Small intestine (tissue), 7 donors: ENCODE results near the gene COL4A4. TPM values are rescaled to one million over a fixed set of nuclear protein-coding genes. Genes with fewer than 3 reads are reported as not detected.

Source experiments
- DNase-seq, 2 donors: peaks; one replicate each; pipeline versions ENCODE4 v3.0.0 to v3.0.0-alpha.2; 2013
- FAIRE-seq: peaks from 2 replicates; lab custom pipeline; 2012; peaks lifted over from hg19 to GRCh38; lab: Jason Lieb, UNC
- H3K27ac ChIP-seq, 3 donors: one replicate each; pipeline ENCODE4 v1.5.1; 2013; ENCODE audit warnings: low read length in 2 of 3, mild to moderate bottlenecking in 2 of 3, control low read depth in 1 of 3, inconsistent platforms in 1 of 3, low read depth in 1 of 3, moderate library complexity in 1 of 3
- H3K27me3 ChIP-seq, 3 donors: one replicate each; pipeline ENCODE4 v1.6.1; 2013; ENCODE audit warnings: low read length in 3 of 3, inconsistent platforms in 1 of 3; ENCODE audit not compliant: control insufficient read depth in 3 of 3, insufficient read depth in 3 of 3
- H3K36me3 ChIP-seq, 3 donors: one replicate each; pipeline ENCODE4 v1.6.1; 2013; ENCODE audit warnings: low read length in 3 of 3, inconsistent platforms in 1 of 3, low read depth in 1 of 3, mild to moderate bottlenecking in 1 of 3, moderate library complexity in 1 of 3; ENCODE audit not compliant: control insufficient read depth in 3 of 3, insufficient read depth in 2 of 3
- H3K4me1 ChIP-seq, 3 donors: one replicate each; pipeline ENCODE4 v1.6.1; 2013; ENCODE audit warnings: low read length in 2 of 3, inconsistent platforms in 1 of 3, low read depth in 1 of 3, mild to moderate bottlenecking in 1 of 3, moderate library complexity in 1 of 3; ENCODE audit not compliant: control insufficient read depth in 3 of 3, insufficient read depth in 2 of 3
- H3K4me3 ChIP-seq, 3 donors: one replicate each; pipeline ENCODE4 v1.5.1; 2013; ENCODE audit warnings: low read length in 3 of 3, control low read depth in 1 of 3, inconsistent platforms in 1 of 3, low read depth in 1 of 3, mild to moderate bottlenecking in 1 of 3, moderate library complexity in 1 of 3
- H3K9me3 ChIP-seq, 2 donors: one replicate each; pipeline ENCODE4 v1.6.1; 2013; ENCODE audit warnings: low read depth in 1 of 2, low read length in 1 of 2; ENCODE audit not compliant: control insufficient read depth in 2 of 2, insufficient read depth in 1 of 2
- WGBS, 3 donors: extraction: QIAGEN DNeasy Blood & Tissue Kit; methylation state at CpG; one replicate each; pipeline ENCODE4 v1.1.7; 2013; 5-methylcytosine and 5-hydroxymethylcytosine counted together
- polyA plus RNA-seq, 4 donors: library from polyadenylated mRNA; stranded (reverse) in 3 of 4; unstranded in 1 of 4; fragments of 200-250 nt in 3 of 4; fragments of 120-200 nt in 1 of 4; gene quantifications; one replicate each; pipeline versions ENCODE4 v1.2.1 to v1.2.3, GENCODE V29; 2013
- donor health status: healthy with polysubstance abuse.
- donor health status: control.
- donor health status: control.
- donor health status: Bipolar disorder and iron deficiency.
- donor health status: healthy.

The COL4A4 gene
- polyA plus RNA-seq, 4 donors, result under 0.01 to 0.21 (median 0.19) TPM; not detected in 1

- no peak for FAIRE-seq
- H3K27me3 ChIP-seq, result peaks cover 0 to 14% (median 5%) of the 10 kb centered on the region in 3 donors
- no peak overlapping the region for H3K4me3 ChIP-seq
- H3K36me3 ChIP-seq, result no peaks in the 10 kb centered on the region
- no peaks in the 10 kb centered on the region for H3K4me1 ChIP-seq
- 77 to 81% (median 80%) methylated on average over 4 of the region's 4 CpGs for WGBS, 3 donors
- DNase-seq, result no peak
- H3K27ac ChIP-seq, result no peak overlapping the region
- no peaks in the 10 kb centered on the region for H3K9me3 ChIP-seq
Measured at GRCh38 chr2:227123697-227124096, 40.3 kb downstream of the COL4A4 start.

GRCh38 chr2:227118353-227118752 is 45.7 kb downstream of the COL4A4 start:
- H3K36me3 ChIP-seq, result no peaks in the 10 kb centered on the region
- H3K4me1 ChIP-seq, result no peaks in the 10 kb centered on the region
- H3K9me3 ChIP-seq, result no peaks in the 10 kb centered on the region
- H3K27me3 ChIP-seq, result no peaks in the 10 kb centered on the region
- H3K27ac ChIP-seq, result no peak overlapping the region
- no peak for FAIRE-seq
- H3K4me3 ChIP-seq, result no peak overlapping the region
- no peak for DNase-seq

GRCh38 chr2:227117852-227118251 is 46.2 kb downstream of the COL4A4 start:
- Histone ChIP-seq H3K9me3 (no peaks in the 10 kb centered on the region), H3K27me3 (no peaks in the 10 kb centered on the region), H3K4me1 (no peaks in the 10 kb centered on the region), H3K27ac (no peak overlapping the region), H3K4me3 (no peak overlapping the region), H3K36me3 (no peaks in the 10 kb centered on the region)
- 28 to 56% (median 52%) methylated on average over 3 of the region's 3 CpGs for WGBS, 3 donors
- no peak for DNase-seq
- FAIRE-seq, result no peak

- DNase-seq (no peak), FAIRE-seq (no peak)
- H3K9me3 ChIP-seq, result no peaks in the 10 kb centered on the region
- H3K27me3 ChIP-seq, result no peaks in the 10 kb centered on the region
- 77 to 84% (median 81%) methylated on average over 1 of the region's 1 CpG for WGBS, 3 donors
- H3K4me3 ChIP-seq, result no peak overlapping the region
- H3K27ac ChIP-seq, result no peak overlapping the region
- no peaks in the 10 kb centered on the region for H3K36me3 ChIP-seq
- no peaks in the 10 kb centered on the region for H3K4me1 ChIP-seq
Measured at GRCh38 chr2:227117027-227117426, 47.0 kb downstream of the COL4A4 start.

GRCh38 chr2:227115761-227116160 is 48.2 kb downstream of the COL4A4 start:
- no peak overlapping the region for H3K27ac ChIP-seq
- FAIRE-seq (no peak), DNase-seq (no peak)
- H3K4me1 ChIP-seq, result no peaks in the 10 kb centered on the region
- WGBS, 3 donors, result 58 to 71% (median 65%) methylated on average over 5 of the region's 5 CpGs
- no peaks in the 10 kb centered on the region for H3K27me3 ChIP-seq
- H3K4me3 ChIP-seq, result no peak overlapping the region
- no peaks in the 10 kb centered on the region for H3K36me3 ChIP-seq
- H3K9me3 ChIP-seq, result no peaks in the 10 kb centered on the region

- Histone ChIP-seq H3K36me3 (no peaks in the 10 kb centered on the region), H3K27ac (no peak overlapping the region), H3K4me1 (no peaks in the 10 kb centered on the region), H3K4me3 (no peak overlapping the region), H3K27me3 (no peaks in the 10 kb centered on the region), H3K9me3 (no peaks in the 10 kb centered on the region)
- WGBS, 3 donors, result 74 to 80% (median 79%) methylated on average over 9 of the region's 9 CpGs
- no peak for FAIRE-seq
- peak; percentile 45 to 70 for DNase-seq
Measured at GRCh38 chr2:227106845-227107759, 56.9 kb downstream of the COL4A4 start.

- 90 to 92% (median 91%) methylated on average over 5 of the region's 5 CpGs for WGBS, 3 donors
- H3K27ac ChIP-seq, result no peak overlapping the region
- FAIRE-seq (no peak), DNase-seq (no peak)
- H3K36me3 ChIP-seq, result no peaks in the 10 kb centered on the region
- H3K4me1 ChIP-seq, result no peaks in the 10 kb centered on the region
- H3K4me3 ChIP-seq, result no peak overlapping the region
- H3K27me3 ChIP-seq, result no peaks in the 10 kb centered on the region
- no peaks in the 10 kb centered on the region for H3K9me3 ChIP-seq
Measured at GRCh38 chr2:227103583-227103982, 60.4 kb downstream of the COL4A4 start.

- Histone ChIP-seq H3K4me3 (no peak overlapping the region), H3K27me3 (no peaks in the 10 kb centered on the region), H3K27ac (no peak overlapping the region), H3K4me1 (no peaks in the 10 kb centered on the region), H3K36me3 (no peaks in the 10 kb centered on the region), H3K9me3 (no peaks in the 10 kb centered on the region)
- 79 to 84% (median 83%) methylated on average over 4 of the region's 4 CpGs for WGBS, 3 donors
- DNase-seq, result no peak
- FAIRE-seq, result no peak
Measured at GRCh38 chr2:227099340-227099739, 64.7 kb downstream of the COL4A4 start.
